AML-193 (cell line): ENCODE data around the gene RARS2.

Source experiments
- DNase-seq, 2 experiments: peaks; one replicate each; lab custom pipeline; 2025; lab: John Stamatoyannopoulos, UW

Gene RARS2

DNA sequence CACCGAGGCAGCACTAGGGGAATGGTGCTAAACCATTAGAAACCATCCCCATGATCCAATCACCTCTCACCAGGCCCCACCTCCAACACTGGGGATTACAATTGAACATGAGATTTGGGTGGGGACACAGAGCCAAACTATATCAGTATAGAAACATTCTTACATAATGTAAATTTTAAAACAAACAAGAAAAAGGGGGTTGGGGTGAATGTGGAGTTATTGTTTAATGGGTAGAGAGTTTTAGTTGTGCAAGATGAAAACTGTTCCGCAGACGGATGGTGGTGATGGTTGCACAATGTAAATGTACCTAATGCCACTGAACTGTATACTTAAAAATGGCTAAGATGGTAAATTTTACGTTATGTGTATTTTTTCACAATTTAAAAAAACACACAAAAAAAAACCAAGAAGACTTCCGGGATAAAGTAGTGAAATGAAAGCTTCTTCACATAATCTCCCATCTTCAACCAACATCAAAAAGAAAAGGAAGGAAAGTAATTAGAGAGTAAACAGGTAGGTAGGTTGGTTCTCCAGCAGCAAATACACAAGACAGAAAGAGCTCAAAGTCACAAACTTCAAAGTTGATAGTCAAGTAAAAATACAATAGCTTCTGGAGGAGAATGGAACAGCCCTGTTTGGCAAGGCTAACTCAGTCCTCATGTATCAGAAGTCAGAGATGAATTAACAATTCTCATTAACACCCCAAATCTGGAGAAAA is 16.3 kb downstream of the RARS2 start:
- no peak for DNase-seq

GRCh38 chr6:87572883-87573282 is 16.9 kb downstream of the RARS2 start:
- DNase-seq, result no peak

DNA sequence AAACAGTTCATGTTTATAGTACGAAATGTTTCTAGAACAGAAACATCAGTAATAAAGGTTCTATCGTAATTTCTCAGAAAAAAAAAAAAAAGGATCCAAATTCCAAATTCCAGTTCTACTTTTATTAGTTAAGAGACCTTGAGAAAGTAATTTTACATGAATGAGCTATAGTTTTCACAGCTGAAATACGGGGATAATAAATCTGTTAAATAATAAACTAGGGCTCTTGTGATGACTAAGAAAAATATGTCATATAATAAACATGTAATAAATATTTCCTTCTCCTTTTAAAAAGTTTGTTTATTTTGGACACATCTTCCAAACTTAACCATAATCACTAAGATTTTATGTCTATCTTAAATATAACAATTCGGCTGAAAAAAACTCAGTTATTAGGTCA is 17.8 kb downstream of the RARS2 start:
- DNase-seq, result no peak

DNA sequence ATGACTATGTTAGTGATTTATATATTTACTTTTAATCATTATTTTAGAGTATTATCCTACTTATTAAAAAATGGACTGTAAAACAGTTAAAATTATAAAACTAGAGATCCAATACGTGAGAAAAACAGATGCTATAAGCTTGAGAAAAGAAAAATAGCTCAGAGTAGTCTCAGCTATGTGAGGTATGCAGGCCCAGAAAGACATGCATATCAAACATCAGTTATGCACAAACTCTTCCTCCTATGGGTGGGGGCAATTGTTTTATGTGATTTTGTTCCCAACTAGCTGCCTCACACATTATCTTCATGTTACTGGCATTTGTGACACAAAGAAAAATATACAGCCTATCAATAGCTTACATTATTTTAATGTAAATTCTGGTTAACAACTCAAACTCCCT is 28.8 kb downstream of the RARS2 start:
- no peak for DNase-seq

- DNase-seq, result no peak
These were observed 31.3 kb downstream of the RARS2 start for GRCh38 chr6:87558446-87558845.

DNA sequence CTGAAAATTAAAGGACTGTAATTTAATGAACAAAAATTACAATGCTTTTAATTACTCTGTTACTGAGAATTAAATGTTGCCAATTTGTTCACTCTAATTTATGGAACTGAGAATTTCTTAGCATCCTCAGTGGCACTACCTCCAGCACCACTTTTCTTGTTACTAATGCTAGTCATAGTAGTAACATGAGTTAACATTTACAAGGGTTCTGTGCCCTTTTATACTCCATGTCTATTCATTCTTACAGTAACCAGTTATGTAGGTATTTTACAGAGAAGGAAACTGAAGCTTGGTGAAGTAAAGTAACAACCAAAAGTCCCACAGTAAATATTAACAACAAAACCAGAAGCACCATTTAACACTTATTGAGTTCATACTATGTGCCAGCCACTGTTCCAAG is 34.3 kb downstream of the RARS2 start:
- no peak for DNase-seq

- DNase-seq, result no peak
These were observed 36.5 kb downstream of the RARS2 start for GRCh38 chr6:87553159-87553765.

- no peak for DNase-seq
These were observed 38.0 kb downstream of the RARS2 start for GRCh38 chr6:87551799-87552198.

GRCh38 chr6:87544474-87544735 is 45.4 kb downstream of the RARS2 start:
- no peak for DNase-seq

DNA sequence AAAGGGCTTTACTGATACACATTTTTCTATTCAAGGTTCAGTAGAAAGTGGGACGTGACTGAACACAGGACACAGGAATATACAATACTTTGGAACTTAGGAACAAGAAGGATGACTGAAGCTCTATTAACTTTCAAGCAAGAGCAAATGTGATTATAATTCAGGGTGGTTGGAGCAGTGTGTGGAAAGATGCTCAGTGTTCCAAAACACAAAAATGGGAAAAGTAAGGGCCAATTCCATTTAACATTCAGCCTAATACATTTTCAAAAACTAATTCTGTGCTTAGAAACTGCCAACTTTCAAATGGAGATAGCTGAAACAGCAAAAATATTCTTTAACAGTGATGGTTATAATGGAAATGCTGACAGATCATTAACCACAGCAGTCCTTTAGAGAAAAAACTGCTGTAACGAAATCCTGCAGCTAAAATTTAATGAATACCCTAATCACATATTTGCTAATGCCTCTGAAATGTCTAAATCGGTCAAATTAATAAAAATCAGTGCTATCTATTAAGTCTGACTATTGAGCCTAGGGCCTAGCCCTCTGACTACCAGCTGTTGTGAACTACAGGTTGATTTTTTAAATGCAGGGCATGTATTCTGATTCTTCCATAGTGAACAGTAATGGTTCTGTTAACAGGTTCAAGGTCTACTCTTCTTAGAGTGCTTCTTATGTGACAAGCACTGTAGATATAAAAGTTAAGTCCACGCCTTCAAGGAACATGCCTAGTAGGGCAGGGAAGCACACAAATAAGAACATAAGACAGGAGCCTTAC is 45.9 kb downstream of the RARS2 start:
- no peak for DNase-seq

- no peak for DNase-seq
These were observed 48.0 kb downstream of the RARS2 start for GRCh38 chr6:87541744-87542143.

DNA sequence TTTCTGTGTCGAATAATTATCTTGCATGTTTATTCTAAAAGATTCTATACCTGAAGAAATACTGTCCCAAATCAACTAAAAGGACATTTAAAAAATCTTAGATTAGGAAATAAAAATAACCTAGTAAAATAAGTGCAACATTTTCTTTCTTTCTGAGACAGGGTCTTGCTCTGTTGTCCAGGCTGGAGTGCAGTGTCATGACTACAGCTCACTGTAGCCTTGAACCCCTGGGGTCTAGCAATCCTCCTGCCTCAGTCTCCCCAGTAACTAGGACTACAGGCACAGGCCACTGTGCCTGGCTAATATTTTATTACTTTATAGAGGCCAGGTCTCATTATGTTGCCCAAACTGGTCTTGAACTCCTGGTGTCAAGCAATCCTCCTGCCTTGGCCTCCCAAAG is 48.7 kb downstream of the RARS2 start:
- no peak for DNase-seq

DNA sequence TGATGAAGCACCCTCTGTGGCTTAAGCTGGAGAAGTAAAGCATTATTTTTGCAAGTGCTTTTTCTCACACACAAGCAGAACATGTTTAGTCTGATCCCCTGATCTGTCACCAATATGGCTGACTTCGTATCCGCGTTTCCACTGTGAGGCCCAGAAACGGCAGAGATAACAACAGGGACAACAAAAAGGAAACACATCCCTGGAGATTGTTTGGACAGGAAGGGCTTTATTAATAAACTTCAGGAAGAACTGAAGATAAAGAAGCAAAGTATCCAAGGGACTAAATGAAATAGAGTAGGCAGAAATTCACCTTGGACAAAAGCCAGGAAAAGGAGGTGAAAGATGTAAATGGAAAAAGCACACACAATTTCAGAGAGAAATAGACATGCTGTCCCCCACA is 49.2 kb downstream of the RARS2 start:
- no peak for DNase-seq

GRCh38 chr6:87539554-87539953 is 50.2 kb downstream of the RARS2 start:
- DNase-seq, result no peak

- DNase-seq, result no peak
These were observed 51.1 kb downstream of the RARS2 start for GRCh38 chr6:87538510-87539260.

- no peak for DNase-seq
These were observed 55.3 kb downstream of the RARS2 start for GRCh38 chr6:87534377-87535047.

GRCh38 chr6:87529221-87529620 is 60.6 kb downstream of the RARS2 start:
- no peak for DNase-seq

DNA sequence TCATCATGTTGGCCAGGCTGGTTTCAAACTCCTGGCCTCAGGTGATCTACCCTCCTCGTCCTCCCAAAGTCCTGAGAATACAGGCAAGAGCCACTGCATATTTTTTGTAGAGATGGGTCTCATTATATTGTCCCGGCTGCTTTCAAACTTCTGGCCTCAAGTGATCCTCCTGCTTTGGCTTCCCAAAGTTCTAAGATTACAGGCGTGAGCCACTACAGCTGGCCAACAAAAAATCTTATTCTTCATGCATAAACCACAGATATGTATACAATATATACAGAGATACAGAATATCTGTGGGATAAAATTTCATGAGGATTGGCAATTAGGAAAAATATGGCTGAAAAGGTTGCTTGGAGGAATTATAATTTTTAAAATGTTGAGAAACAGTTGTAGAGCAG is 67.1 kb downstream of the RARS2 start:
- no peak for DNase-seq

DNA sequence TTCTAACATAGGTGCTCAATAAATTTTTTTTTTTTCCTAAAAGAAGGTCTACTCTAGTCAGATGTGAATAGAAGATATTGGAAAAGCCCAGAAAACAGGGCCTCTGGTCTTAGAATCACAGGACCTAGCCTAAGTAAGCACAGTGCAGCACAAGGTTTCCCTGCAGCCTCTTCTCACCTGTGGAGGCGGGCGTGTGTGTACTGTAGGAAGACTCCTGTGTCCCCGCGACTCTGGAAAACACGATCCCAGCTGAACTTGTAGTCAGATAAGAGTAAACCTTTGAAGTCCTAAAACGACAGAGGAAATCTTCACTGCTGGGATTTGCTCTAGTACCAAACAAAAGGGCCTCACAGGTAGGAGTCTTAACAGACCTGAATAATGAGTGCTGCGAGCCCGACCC is 71.3 kb downstream of the RARS2 start:
- no peak for DNase-seq

GRCh38 chr6:87514831-87515230 is 75.0 kb downstream of the RARS2 start:
- DNase-seq, result no peak

- no peak for DNase-seq
These were observed 85.3 kb downstream of the RARS2 start for GRCh38 chr6:87504441-87504840.
